C4-2B (cell line): ENCODE measurements around the gene RANGAP1.

Source experiments
- H3K27ac ChIP-seq: fragments of 450-650 bp; 2 replicates; pipeline ENCODE4 v1.5.1; 2017
- CTCF ChIP-seq: fragments of 450-650 bp; conservative IDR thresholded peaks from 2 replicates; pipeline ENCODE4 v1.5.1; 2017; ENCODE audit warnings: mild to moderate bottlenecking
- ZFX ChIP-seq: fragments of 450-650 bp; IDR thresholded peaks from 2 replicates; pipeline ENCODE4 v1.6.1; 2017

Gene RANGAP1

DNA sequence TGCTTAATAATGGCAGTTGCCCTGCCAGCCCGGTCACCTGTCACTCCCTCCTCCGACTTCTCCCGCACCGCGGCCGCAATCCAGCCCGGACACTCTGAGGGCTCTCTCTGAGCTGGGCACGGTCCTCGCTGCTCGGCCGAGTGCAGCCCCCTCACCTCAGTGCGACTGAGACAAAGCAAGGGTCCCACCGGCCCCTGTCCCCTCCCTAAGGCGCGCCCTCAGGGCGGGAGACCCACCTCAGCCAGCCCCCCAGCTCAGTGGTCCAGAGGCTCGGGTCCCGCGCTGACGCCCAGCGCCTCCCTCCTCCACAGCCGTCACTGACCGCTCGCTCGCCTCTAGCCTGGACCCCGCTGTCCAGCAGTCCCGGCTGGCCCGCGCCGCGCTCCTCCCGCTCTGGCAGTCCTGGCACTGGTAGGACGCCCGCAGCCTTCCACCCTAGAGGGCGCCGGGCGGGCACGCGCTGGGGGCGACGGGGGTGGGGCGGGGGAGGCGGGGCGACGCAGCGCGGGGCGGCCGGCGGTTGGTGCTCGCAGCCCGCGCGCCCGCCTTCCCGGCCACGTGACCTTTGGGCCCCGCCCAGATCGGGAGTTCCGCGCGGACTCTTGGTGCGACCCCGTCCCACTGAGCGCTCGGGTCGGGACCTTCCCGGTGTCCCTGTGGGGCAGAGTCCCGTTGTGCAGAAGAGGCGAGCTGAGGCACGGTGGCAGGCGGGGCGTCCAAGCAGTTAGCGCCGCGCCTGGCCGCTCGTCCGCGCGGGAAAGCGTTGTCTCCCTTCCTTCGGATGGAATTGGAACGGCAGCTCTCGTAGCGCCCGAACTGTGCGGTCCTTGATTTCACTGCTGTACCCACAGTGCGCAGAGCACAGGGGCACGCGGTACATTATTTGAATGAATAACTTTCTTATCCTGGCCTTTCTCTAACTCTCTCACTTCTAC lies 88.7 kb downstream of the RANGAP1 start:
- H3K27ac ChIP-seq, result peak overlapping the region; percentile 78
- TF ChIP-seq CTCF, result no peak; the same call in 1 of the 2 replicates
- TF ChIP-seq ZFX, result no peak
